CD4-positive, alpha-beta T cell (primary cell): ENCODE measurements around the gene ANKRD13B. TPM values are rescaled to one million over a fixed set of nuclear protein-coding genes. Genes with fewer than 3 reads are reported as not detected.

Source experiments
- ATAC-seq: fragments of 200-7000 bp; cut with Tn5 transposase; one replicate; pipeline ENCODE4 v1.10.0; 2022; ENCODE audit warnings: mild to moderate bottlenecking; ENCODE audit not compliant: poor library complexity
- CTCF ChIA-PET: fragments of 350-600 bp; sonication (Branson Sonifier 250); formaldehyde crosslinking; loops from one replicate; lab custom pipeline; 2021; ENCODE audit warnings: antibody characterized with exemption, inconsistent platforms; lab: Charles Lee
- POLR2A ChIA-PET: fragments of 350-600 bp; sonication (Branson Sonifier 250); formaldehyde crosslinking; loops from one replicate; lab custom pipeline; 2021; ENCODE audit warnings: antibody characterized with exemption, inconsistent platforms; lab: Charles Lee
- DNase-seq, 14 experiments: peaks; one replicate each; pipeline ENCODE4 v3.0.0-alpha.2; 2013 to 2020; ENCODE audit warnings: mixed read lengths in 2 of 14
- H3K27ac ChIP-seq, 2 donors: one replicate each; pipeline versions ENCODE4 v1.5.1 to v1.7.0; 2013; ENCODE audit warnings: low read length in 2 of 2, low read depth in 1 of 2, mild to moderate bottlenecking in 1 of 2
- H3K27me3 ChIP-seq, 2 experiments: 1 replicate in 1 of 2; 2 replicates in 1 of 2; pipeline versions ENCODE4 v1.6.1 to v1.7.0; 2013; ENCODE audit warnings: low read length in 2 of 2, control low read depth in 1 of 2, mild to moderate bottlenecking in 1 of 2, moderate library complexity in 1 of 2; ENCODE audit not compliant: insufficient read depth in 2 of 2, control insufficient read depth in 1 of 2
- H3K36me3 ChIP-seq: one replicate; pipeline ENCODE4 v1.6.1; 2013; ENCODE audit warnings: low read length, control low read depth; ENCODE audit not compliant: insufficient read depth
- H3K4me1 ChIP-seq: one replicate; pipeline ENCODE4 v1.6.1; 2013; ENCODE audit warnings: low read length, control low read depth; ENCODE audit not compliant: insufficient read depth
- H3K4me3 ChIP-seq: one replicate; pipeline ENCODE4 v1.5.1; 2013; ENCODE audit warnings: mild to moderate bottlenecking, low read length, moderate library complexity
- H3K9me3 ChIP-seq, 2 experiments: 1 replicate in 1 of 2; 2 replicates in 1 of 2; pipeline versions ENCODE4 v1.6.1 to v1.7.0; 2013; ENCODE audit warnings: low read length in 2 of 2, mild to moderate bottlenecking in 2 of 2, control low read depth in 1 of 2, moderate library complexity in 1 of 2; ENCODE audit not compliant: control insufficient read depth in 1 of 2, insufficient read depth in 1 of 2
- H3K27ac Mint-ChIP-seq: one replicate; pipeline ENCODE4 v1.8.0; 2020; ENCODE audit warnings: mixed read lengths
- H3K27me3 Mint-ChIP-seq: one replicate; pipeline ENCODE4 v1.8.0; 2021; ENCODE audit warnings: mixed read lengths
- H3K36me3 Mint-ChIP-seq: one replicate; pipeline ENCODE4 v1.8.0; 2021; ENCODE audit warnings: low read depth, mixed read lengths
- H3K4me1 Mint-ChIP-seq: one replicate; pipeline ENCODE4 v1.8.0; 2021; ENCODE audit warnings: low read depth, mixed read lengths
- H3K4me3 Mint-ChIP-seq: one replicate; pipeline ENCODE4 v1.8.0; 2020; ENCODE audit warnings: mild to moderate bottlenecking, mixed read lengths
- H3K9me3 Mint-ChIP-seq: one replicate; pipeline ENCODE4 v1.8.0; 2020; ENCODE audit warnings: mixed read lengths
- intact Hi-C, 2 experiments: fragments of 100-400 bp; cut with DNase I in 1 of 2; cut with micrococcal nuclease in 1 of 2; formaldehyde crosslinking; loops; one replicate each; pipeline versions ENCODE4 v1.15.1 to v1.9.0; 2023 to 2025; cut with DNase I, micrococcal nuclease
- total RNA-seq, 174 experiments: library from RNA in 2 of 174; stranded (reverse) in 2 of 174; gene quantifications; one replicate each; pipeline ENCODE4 v1.2.3 and lab custom pipeline; 2021 to 2026
- TF ChIP-seq, protein P1 (sequence below): fragments of 200-600 bp; IDR thresholded peaks from one replicate; pipeline ENCODE4 v1.8.0; 2022; ENCODE audit warnings: antibody characterized with exemption, mild to moderate bottlenecking

ANKRD13B gene
- total RNA-seq, 2 experiments from 2014 or later, result 2.1 to 3.0 TPM

DNA sequence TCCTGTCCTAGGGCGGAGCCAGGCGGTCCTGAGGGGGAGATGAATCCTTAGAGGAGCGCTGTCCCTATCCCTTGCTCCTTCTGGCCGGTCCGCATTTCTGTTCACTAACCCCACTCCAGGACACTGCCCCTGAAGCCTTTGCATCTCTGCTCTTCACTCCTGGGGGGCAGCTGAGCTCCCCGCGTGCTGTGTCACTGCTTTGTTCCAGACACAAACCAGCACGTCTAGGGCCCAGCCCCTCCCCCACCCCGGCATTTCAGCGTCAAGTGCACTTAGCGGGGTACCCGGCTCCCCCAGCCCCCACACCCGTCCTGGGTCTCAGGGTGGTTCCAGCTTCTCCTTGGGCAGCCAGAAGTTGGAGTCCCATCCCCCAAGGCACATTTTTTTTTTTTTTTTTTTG lies 20.9 kb downstream of the ANKRD13B start:
- no peak overlapping the region for H3K27ac ChIP-seq
- peak in 2 of 14 experiments; percentile 21 to 54 for DNase-seq
- H3K9me3 Mint-ChIP-seq, result no peaks in the 10 kb centered on the region
- peaks cover 40% of the 10 kb centered on the region for H3K4me1 Mint-ChIP-seq
- ChIA-PET POLR2A (interaction anchor here (0.6 to 2.0 kb wide), 6 partner anchors 12 to 46 kb away, joined by 3 to 9 read pairs (median 5); partner anchors contain the start of genes ABHD15, ANKRD13B, GIT1 and TP53I13), CTCF (interaction anchor here (0.5 to 6.5 kb wide), 11 partner anchors 10 to 167 kb away, joined by 3 to 96 read pairs (median 5); partner anchors contain the start of genes ANKRD13B and CORO6)
- peaks cover 62% of the 10 kb centered on the region for H3K4me1 ChIP-seq
- no peaks in the 10 kb centered on the region for H3K36me3 ChIP-seq
- H3K4me3 ChIP-seq, result peak overlapping the region; percentile 31
- intact Hi-C loops, result loop anchor here (1.0 to 10.0 kb wide), 4 partner anchors 34 to 321 kb away; partner anchors contain the start of genes ABHD15 (in 2 of the 2), TP53I13 (in 2 of the 2) and SSH2 (in 1 of the 2)
- ATAC-seq, result no peak
- TF ChIP-seq, protein P1, sequence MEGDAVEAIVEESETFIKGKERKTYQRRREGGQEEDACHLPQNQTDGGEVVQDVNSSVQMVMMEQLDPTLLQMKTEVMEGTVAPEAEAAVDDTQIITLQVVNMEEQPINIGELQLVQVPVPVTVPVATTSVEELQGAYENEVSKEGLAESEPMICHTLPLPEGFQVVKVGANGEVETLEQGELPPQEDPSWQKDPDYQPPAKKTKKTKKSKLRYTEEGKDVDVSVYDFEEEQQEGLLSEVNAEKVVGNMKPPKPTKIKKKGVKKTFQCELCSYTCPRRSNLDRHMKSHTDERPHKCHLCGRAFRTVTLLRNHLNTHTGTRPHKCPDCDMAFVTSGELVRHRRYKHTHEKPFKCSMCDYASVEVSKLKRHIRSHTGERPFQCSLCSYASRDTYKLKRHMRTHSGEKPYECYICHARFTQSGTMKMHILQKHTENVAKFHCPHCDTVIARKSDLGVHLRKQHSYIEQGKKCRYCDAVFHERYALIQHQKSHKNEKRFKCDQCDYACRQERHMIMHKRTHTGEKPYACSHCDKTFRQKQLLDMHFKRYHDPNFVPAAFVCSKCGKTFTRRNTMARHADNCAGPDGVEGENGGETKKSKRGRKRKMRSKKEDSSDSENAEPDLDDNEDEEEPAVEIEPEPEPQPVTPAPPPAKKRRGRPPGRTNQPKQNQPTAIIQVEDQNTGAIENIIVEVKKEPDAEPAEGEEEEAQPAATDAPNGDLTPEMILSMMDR, result no peak
- H3K9me3 ChIP-seq, result no peaks in the 10 kb centered on the region
- H3K27me3 ChIP-seq, result no peaks in the 10 kb centered on the region
- H3K27me3 Mint-ChIP-seq, result no peaks in the 10 kb centered on the region
- no peaks in the 10 kb centered on the region for H3K36me3 Mint-ChIP-seq
- peak overlapping the region; percentile 58 for H3K4me3 Mint-ChIP-seq
- no peak overlapping the region for H3K27ac Mint-ChIP-seq

DNA sequence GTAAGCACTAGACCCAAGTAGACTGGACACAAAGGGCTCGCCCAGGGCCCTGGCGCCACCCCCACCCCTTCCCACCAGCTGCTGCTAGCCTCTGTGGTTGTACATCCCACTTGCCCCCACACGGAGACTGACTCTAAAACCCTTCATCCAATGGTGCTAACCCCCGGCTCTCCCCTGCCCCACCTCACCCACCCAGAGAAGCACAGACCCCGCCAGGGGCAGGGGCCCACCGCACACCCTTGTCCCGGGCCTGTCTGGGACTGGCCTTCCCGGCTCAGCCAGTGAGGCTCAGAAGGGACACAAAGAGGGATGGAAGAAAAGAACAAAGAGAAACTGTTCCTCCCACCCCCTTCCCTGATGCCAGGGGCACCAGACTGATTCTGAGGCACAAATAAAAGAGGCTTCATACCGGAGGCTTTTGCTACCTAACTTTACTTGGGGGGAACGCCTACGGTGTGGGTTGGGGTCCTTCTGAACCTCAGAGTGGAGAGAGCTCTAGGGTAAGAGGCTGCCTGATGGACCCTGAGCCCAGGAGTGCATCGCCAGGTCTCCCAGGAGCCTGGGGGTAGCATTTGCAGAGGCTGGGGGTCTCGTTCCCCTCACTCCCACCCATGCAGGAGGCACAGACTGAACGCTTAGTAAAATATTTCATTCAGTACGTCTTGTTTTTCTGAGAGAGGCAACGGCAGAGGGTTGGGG lies 21.6 kb downstream of the ANKRD13B start:
- intact Hi-C loops, result loop anchor here (1.0 to 10.0 kb wide), 5 partner anchors 25 to 320 kb away; partner anchors contain the start of genes ABHD15 (in 2 of the 2), TP53I13 (in 2 of the 2), GIT1 (in 1 of the 2) and SSH2 (in 1 of the 2)
- no peaks in the 10 kb centered on the region for H3K27me3 ChIP-seq

DNA sequence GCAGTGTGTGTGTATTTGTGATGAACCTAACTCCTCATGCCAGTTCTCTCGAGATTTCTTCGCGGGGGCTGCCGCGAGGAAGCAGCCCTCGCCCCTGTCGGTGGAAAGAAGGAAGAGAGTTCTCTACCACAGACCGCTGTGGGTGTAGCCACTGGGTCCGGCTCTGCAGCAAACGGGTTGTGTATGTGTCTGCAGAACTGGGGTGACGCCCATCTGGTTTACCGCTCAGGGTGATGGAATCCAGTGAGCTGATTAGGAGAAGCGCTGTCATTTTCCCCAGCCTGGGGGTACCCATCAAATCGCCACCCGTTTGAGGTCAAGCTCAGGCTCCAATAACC lies 22.1 kb downstream of the ANKRD13B start:
- no peaks in the 10 kb centered on the region for H3K36me3 Mint-ChIP-seq
- Histone ChIP-seq H3K4me1 (peaks cover 62% of the 10 kb centered on the region), H3K27me3 (no peaks in the 10 kb centered on the region), H3K36me3 (no peaks in the 10 kb centered on the region), H3K27ac (peak overlapping the region in 1 of 2 donors; percentile 44), H3K9me3 (no peaks in the 10 kb centered on the region), H3K4me3 (peak overlapping the region; percentile 68)
- peak overlapping the region; percentile 79 for H3K27ac Mint-ChIP-seq
- peak; percentile 43 to 89 (median 64) for DNase-seq
- H3K4me3 Mint-ChIP-seq, result peak overlapping the region; percentile 91
- no peaks in the 10 kb centered on the region for H3K27me3 Mint-ChIP-seq
- ChIA-PET POLR2A (interaction anchor here (0.6 to 4.3 kb wide), 17 partner anchors 10 to 1695 kb away, joined by 3 to 40 read pairs (median 5); partner anchors contain the start of genes ABHD15, ANKRD13B and TP53I13), CTCF (interaction anchor here (0.8 to 6.5 kb wide), 5 partner anchors 9 to 164 kb away, joined by 3 to 96 read pairs (median 7); partner anchors contain the start of genes ANKRD13B and CORO6)
- ATAC-seq, result peak; percentile 45
- intact Hi-C loops, result loop anchor here (1.0 to 10.0 kb wide), 4 partner anchors 26 to 320 kb away; partner anchors contain the start of genes ABHD15 (in 2 of the 2), TP53I13 (in 2 of the 2), GIT1 (in 1 of the 2) and SSH2 (in 1 of the 2)
- TF ChIP-seq, protein P1, result no peak
- no peaks in the 10 kb centered on the region for H3K9me3 Mint-ChIP-seq
- H3K4me1 Mint-ChIP-seq, result peaks cover 40% of the 10 kb centered on the region

More for the DNA sequence above, 21.6 kb downstream of the ANKRD13B start:
- Mint-ChIP-seq H3K27me3 (no peaks in the 10 kb centered on the region), H3K4me3 (peak overlapping the region; percentile 91), H3K36me3 (no peaks in the 10 kb centered on the region), H3K9me3 (no peaks in the 10 kb centered on the region), H3K27ac (peak overlapping the region; percentile 79), H3K4me1 (peaks cover 40% of the 10 kb centered on the region)
- ATAC-seq (no peak), DNase-seq (peak in 1 of 14 experiments; percentile 44)
- H3K36me3 ChIP-seq, result no peaks in the 10 kb centered on the region
- TF ChIP-seq, protein P1, result no peak
- H3K9me3 ChIP-seq, result no peaks in the 10 kb centered on the region
- CTCF ChIA-PET, result interaction anchor here (0.5 to 6.5 kb wide), 7 partner anchors 10 to 165 kb away, joined by 3 to 96 read pairs (median 7); partner anchors contain the start of genes ANKRD13B and CORO6
- no peak overlapping the region for H3K27ac ChIP-seq
- H3K4me1 ChIP-seq, result peaks cover 62% of the 10 kb centered on the region
- POLR2A ChIA-PET, result interaction anchor here (0.6 to 4.3 kb wide), 14 partner anchors 10 to 1696 kb away, joined by 3 to 40 read pairs (median 6); partner anchors contain the start of genes ABHD15, ANKRD13B and TP53I13
- peak overlapping the region; percentile 68 for H3K4me3 ChIP-seq
